ENCODE measurements around the gene BRWD1.

- TF ChIP-seq CTCF (conservative IDR thresholded peaks at IDR 0.05; ENCODE audit: low read length) (no peak), EZH2phosphoT487 (IDR thresholded peaks at IDR 0.05; ENCODE audit: borderline replicate concordance, low read depth, low read length) (no peak)
Measured at GRCh38 chr21:39187141-39187540, 126.3 kb downstream of the BRWD1 start.
